Right lobe of liver (tissue), 6 donors: Measurements from ENCODE around the gene DUOXA2. TPM values are rescaled to one million over a fixed set of nuclear protein-coding genes. Genes with fewer than 3 reads are reported as not detected.
"Not testable (repeated sequence)": the region's sequence is repeated elsewhere in the genome, so short reads cannot be mapped to it uniquely, and the experiment has no call there.

Experiments
- ATAC-seq, 4 donors: fragments of 200-7000 bp; cut with Tn5 transposase; one replicate each; pipeline ENCODE4 v1.9.1; 2020; ENCODE audit warnings: mild to moderate bottlenecking in 4 of 4, moderate library complexity in 4 of 4
- DNase-seq, 3 donors: peaks; one replicate each; pipeline ENCODE4 v3.0.0-alpha.2; 2020
- H3K27ac ChIP-seq, 3 donors: fragments of 200-600 bp; one replicate each; pipeline ENCODE4 v1.8.0; 2022
- H3K27me3 ChIP-seq, 2 donors: fragments of 200-600 bp; one replicate each; pipeline ENCODE4 v1.8.0; 2022
- H3K36me3 ChIP-seq, 4 donors: fragments of 200-600 bp; sonication (generic) in 1 of 4; one replicate each; pipeline versions ENCODE4 v1.5.1 to v1.8.0; 2017 to 2022; ENCODE audit warnings: control low read depth in 1 of 4
- H3K4me1 ChIP-seq, 4 donors: fragments of 200-600 bp; sonication (generic) in 1 of 4; one replicate each; pipeline versions ENCODE4 v1.5.1 to v1.8.0; 2017 to 2022; ENCODE audit warnings: control low read depth in 1 of 4
- H3K4me3 ChIP-seq, 3 donors: fragments of 200-600 bp; one replicate each; pipeline ENCODE4 v1.8.0; 2022
- H3K9me3 ChIP-seq, 4 donors: fragments of 200-600 bp; sonication (generic) in 1 of 4; one replicate each; pipeline versions ENCODE4 v1.5.1 to v1.8.0; 2017 to 2022; ENCODE audit warnings: control low read depth in 1 of 4
- CTCF ChIP-seq, 4 donors: fragments of 200-600 bp in 3 of 4; fragments of 450-650 bp in 1 of 4; IDR thresholded peaks; one replicate each; pipeline versions ENCODE4 v1.5.1 to v1.8.0; 2016 to 2022; ENCODE audit warnings: antibody characterized with exemption in 4 of 4, mild to moderate bottlenecking in 2 of 4
- POLR2A ChIP-seq: fragments of 450-650 bp; IDR thresholded peaks from one replicate; pipeline ENCODE4 v1.6.1; 2017; ENCODE audit warnings: antibody characterized with exemption, mild to moderate bottlenecking
- WGBS: methylation state at CpG from one replicate; pipeline ENCODE4 v1.1.6; 2018; ENCODE audit warnings: low coverage, low lambda C conversion rate; ENCODE audit not compliant: insufficient coverage; ENCODE audit errors: missing lambda C conversion rate; 5-methylcytosine and 5-hydroxymethylcytosine counted together
- intact Hi-C, 2 donors: fragments of 100-400 bp; cut with DNase I; formaldehyde crosslinking; loops; one replicate each; pipeline versions ENCODE4 v1.11.2 to v1.14.1; 2022
- total RNA-seq, 6 experiments: library from RNA; depleted of rRNA in 2 of 6; stranded (reverse); fragments of >200 nt in 2 of 6; fragmentation: NEBNext Ultra II Directional in 3 of 6; extraction: Animal tissue kit (Norgen Biotek cat#: 25700) in 3 of 6; gene quantifications; one replicate each; pipeline versions ENCODE4 v1.1.0 to v1.2.4, GENCODE V29; 2016 to 2023
- donor health status: DM: no; HTN: yes; CAD: no.
- donor health status: DM: no; HTN: no; CAD: no.
- donor health status: DM: no; HTN: no; CAD: no.
- donor health status: DM: no; HTN: yes; CAD: no.
- donor health status: DM: no; HTN: yes; CAD: no.

Gene DUOXA2
- total RNA-seq, 6 experiments from 2014 or later, result 1.4 TPM; not detected in 5

- 10% methylated on average over 2 of the region's 57 CpGs for WGBS
- ATAC-seq (peak; percentile 72 to 85 (median 76)), DNase-seq (peak in 2 of 3 donors; percentile 27 to 61)
- H3K4me1 ChIP-seq, result peaks cover 0 to 14% (median 0%) of the 10 kb centered on the region in 4 donors
- no peaks in the 10 kb centered on the region for H3K9me3 ChIP-seq
- peaks cover 0 to 3% of the 10 kb centered on the region in 2 donors for H3K27me3 ChIP-seq
- TF ChIP-seq CTCF (IDR thresholded peaks at IDR 0.05) (peak in 3 of 4 donors; percentile 31 to 44 (median 37)), POLR2A (no peak)
- H3K36me3 ChIP-seq, result no peaks in the 10 kb centered on the region
- H3K4me3 ChIP-seq, result peak overlapping the region in 2 of 3 donors; percentile 14 to 33
- intact Hi-C loops, result no loop called here
- no peak overlapping the region for H3K27ac ChIP-seq
Observed at GRCh38 chr15:45134682-45135604, 20.8 kb downstream of the DUOXA2 start.

GRCh38 chr15:45135705-45136377 is 21.7 kb downstream of the DUOXA2 start:
- H3K4me3 ChIP-seq, intact Hi-C loops, ATAC-seq, DNase-seq, H3K27ac ChIP-seq, H3K9me3 ChIP-seq, H3K27me3 ChIP-seq, H3K36me3 ChIP-seq: not testable (repeated sequence)
- 10% methylated on average over 5 of the region's 37 CpGs for WGBS
- H3K4me1 ChIP-seq, result peaks cover 0 to 14% (median 0%) of the 10 kb centered on the region in 4 donors

- WGBS, result 23% methylated on average over 5 of the region's 10 CpGs
- Histone ChIP-seq H3K27ac (no peak overlapping the region), H3K4me1 (peaks cover 0 to 14% (median 0%) of the 10 kb centered on the region in 4 donors), H3K4me3 (no peak overlapping the region), H3K36me3 (no peaks in the 10 kb centered on the region), H3K27me3 (peaks cover 0 to 3% of the 10 kb centered on the region in 2 donors), H3K9me3 (no peaks in the 10 kb centered on the region)
- no peak for DNase-seq
- ATAC-seq, result no peak
- intact Hi-C loops, result no loop called here
- TF ChIP-seq POLR2A (no peak), CTCF (IDR thresholded peaks at IDR 0.05) (no peak)
Observed at GRCh38 chr15:45136378-45136764, 22.2 kb downstream of the DUOXA2 start.

GRCh38 chr15:45137703-45138102 is 23.6 kb downstream of the DUOXA2 start:
- peaks cover 0 to 3% of the 10 kb centered on the region in 2 donors for H3K27me3 ChIP-seq
- ATAC-seq (no peak), DNase-seq (no peak)
- no peak overlapping the region for H3K4me3 ChIP-seq
- no peaks in the 10 kb centered on the region for H3K36me3 ChIP-seq
- peaks cover 0 to 7% (median 0%) of the 10 kb centered on the region in 4 donors for H3K4me1 ChIP-seq
- TF ChIP-seq CTCF (IDR thresholded peaks at IDR 0.05) (no peak), POLR2A (no peak)
- H3K27ac ChIP-seq, result no peak overlapping the region
- no peaks in the 10 kb centered on the region for H3K9me3 ChIP-seq
- WGBS, result 60% methylated on average over 6 of the region's 8 CpGs
- intact Hi-C loops, result no loop called here
